Transverse colon (tissue), 4 donors: ENCODE measurements around the gene IER3. TPM values are rescaled to one million over a fixed set of nuclear protein-coding genes. Genes with fewer than 3 reads are reported as not detected.
A peak's percentile ranks its signal among the peaks of the same experiment; 100 is the strongest.

Source experiments
- DNase-seq: peaks from one replicate; pipeline ENCODE4 v3.0.0-alpha.2; 2019
- H3K27ac ChIP-seq, 4 donors: fragments of 200-600 bp; sonication (generic); 2 replicates each; pipeline ENCODE4 v1.5.1; 2016 to 2018; ENCODE audit warnings: inconsistent platforms in 4 of 4
- H3K27me3 ChIP-seq: fragments of 200-600 bp; sonication (generic); 2 replicates; pipeline ENCODE4 v1.5.1; 2017; ENCODE audit warnings: inconsistent platforms
- H3K36me3 ChIP-seq, 4 donors: fragments of 200-600 bp; sonication (generic); 2 replicates each; pipeline ENCODE4 v1.5.1; 2017 to 2019; ENCODE audit warnings: inconsistent platforms in 4 of 4
- H3K4me1 ChIP-seq, 4 donors: fragments of 200-600 bp; sonication (generic); 2 replicates each; pipeline ENCODE4 v1.5.1; 2017 to 2020; ENCODE audit warnings: inconsistent platforms in 4 of 4
- H3K4me3 ChIP-seq, 4 donors: fragments of 200-600 bp; sonication (generic); 1 replicate in 1 of 4; 2 replicates in 3 of 4; pipeline versions ENCODE4 v1.5.1 to v1.6.1; 2017 to 2019; ENCODE audit warnings: inconsistent platforms in 4 of 4
- H3K9me3 ChIP-seq, 2 donors: fragments of 200-600 bp; sonication (generic); 2 replicates each; pipeline ENCODE4 v1.5.1; 2017 to 2019; ENCODE audit warnings: inconsistent platforms in 2 of 2
- CTCF ChIP-seq, 5 experiments: fragments of 200-600 bp in 3 of 5; fragments of 450-650 bp in 2 of 5; sonication (generic) in 3 of 5; IDR thresholded peaks; 1 replicate in 2 of 5; 2 replicates in 3 of 5; pipeline ENCODE4 v1.5.1; 2016 to 2017; ENCODE audit warnings: antibody characterized with exemption in 5 of 5, inconsistent platforms in 3 of 5, mild to moderate bottlenecking in 2 of 5, moderate library complexity in 1 of 5
- EP300 ChIP-seq: sonication (generic); formaldehyde crosslinking; IDR thresholded peaks from one replicate; pipeline ENCODE4 v1.6.1; 2017; ENCODE audit warnings: antibody characterized with exemption, low read depth
- POLR2A ChIP-seq: fragments of 450-650 bp; IDR thresholded peaks from one replicate; pipeline ENCODE4 v1.6.1; 2016; ENCODE audit warnings: antibody characterized with exemption, mild to moderate bottlenecking, moderate library complexity
- POLR2AphosphoS5 ChIP-seq, 3 donors: sonication (generic); formaldehyde crosslinking; IDR thresholded peaks; one replicate each; pipeline ENCODE4 v1.6.1; 2016; ENCODE audit warnings: antibody characterized with exemption in 3 of 3
- WGBS, 2 donors: methylation state at CpG; one replicate each; pipeline ENCODE4 v1.1.5; 2018; ENCODE audit warnings: low coverage in 1 of 2; 5-methylcytosine and 5-hydroxymethylcytosine counted together
- in situ Hi-C, 4 donors: fragments of 200-750 bp; cut with MboI; loops; one replicate each; pipeline versions ENCODE4 v1.15.0 to v1.15.1; 2017; ENCODE audit warnings: low sequenced_read_pairs in 3 of 4, low pct_ligation_motif_present in 1 of 4, low pct_unique_long_range_greater_than_20kb in 1 of 4
- intact Hi-C: fragments of 100-400 bp; cut with DNase I; formaldehyde crosslinking; loops from one replicate; pipeline ENCODE4 v1.15.1; 2023; ENCODE audit warnings: low total_unique reads
- total RNA-seq, 4 donors: library from RNA; depleted of rRNA; stranded (reverse); fragments of >200 nt; gene quantifications; one replicate each; pipeline ENCODE4 v1.1.0, GENCODE V29; 2016

Gene IER3
- total RNA-seq, 4 donors from 2014 or later: 21.1 to 100 (median 84.6) TPM

- Histone ChIP-seq H3K9me3 (no peaks in the 10 kb centered on the region), H3K27ac (peak overlapping the region; percentile 5 to 64 (median 54)), H3K4me3 (no peak overlapping the region), H3K27me3 (no peaks in the 10 kb centered on the region), H3K36me3 (no peaks in the 10 kb centered on the region), H3K4me1 (peaks cover 12 to 26% (median 16%) of the 10 kb centered on the region in 4 donors)
- intact Hi-C loops: no loop called here
- in situ Hi-C loops: no loop called here
- no peak for DNase-seq
- 28 to 36% methylated on average over 3 to 8 of the region's 8 CpGs for WGBS, 2 donors
- TF ChIP-seq EP300 (no peak), POLR2AphosphoS5 (IDR thresholded peaks at IDR 0.05) (peak in 1 of 3 donors; percentile 8), CTCF (IDR thresholded peaks at IDR 0.05) (no peak), POLR2A (no peak)
These were observed 19.5 kb upstream of the IER3 start for GRCh38 chr6:30763618-30764489.

GRCh38 chr6:30763155-30763617 lies 18.8 kb upstream of the IER3 start:
- Histone ChIP-seq H3K36me3 (no peaks in the 10 kb centered on the region), H3K27me3 (no peaks in the 10 kb centered on the region), H3K9me3 (no peaks in the 10 kb centered on the region), H3K4me1 (peaks cover 12 to 20% (median 14%) of the 10 kb centered on the region in 4 donors), H3K4me3 (no peak overlapping the region), H3K27ac (peak overlapping the region; percentile 5 to 64 (median 54))
- TF ChIP-seq EP300: no peak
- TF ChIP-seq CTCF (IDR thresholded peaks at IDR 0.05): no peak
- TF ChIP-seq POLR2A: no peak
- intact Hi-C loops (no loop called here), in situ Hi-C loops (no loop called here)
- 53 to 60% methylated on average over 1 of the region's 1 CpG for WGBS, 2 donors
- DNase-seq: no peak

GRCh38 chr6:30761791-30762429 lies 17.6 kb upstream of the IER3 start:
- no peak for DNase-seq
- Histone ChIP-seq H3K4me3 (no peak overlapping the region), H3K36me3 (no peaks in the 10 kb centered on the region), H3K4me1 (peaks cover 12 to 20% (median 14%) of the 10 kb centered on the region in 4 donors), H3K9me3 (no peaks in the 10 kb centered on the region), H3K27me3 (no peaks in the 10 kb centered on the region), H3K27ac (no peak overlapping the region)
- no peak for TF ChIP-seq CTCF (IDR thresholded peaks at IDR 0.05)
- TF ChIP-seq POLR2A: no peak
- no peak for TF ChIP-seq EP300
- no peak for TF ChIP-seq POLR2AphosphoS5 (IDR thresholded peaks at IDR 0.05)
- WGBS, 2 donors: 80 to 81% methylated on average over 2 to 4 of the region's 4 CpGs
- intact Hi-C loops: no loop called here
- in situ Hi-C loops: no loop called here

- intact Hi-C loops: no loop called here
- Histone ChIP-seq H3K27me3 (no peaks in the 10 kb centered on the region), H3K4me3 (no peak overlapping the region), H3K27ac (peak overlapping the region in 3 of 4 donors; percentile 36 to 64 (median 55)), H3K36me3 (no peaks in the 10 kb centered on the region), H3K4me1 (peaks cover 12 to 20% (median 14%) of the 10 kb centered on the region in 4 donors), H3K9me3 (no peaks in the 10 kb centered on the region)
- in situ Hi-C loops: no loop called here
- TF ChIP-seq POLR2AphosphoS5 (IDR thresholded peaks at IDR 0.05): no peak
- TF ChIP-seq EP300: no peak
- TF ChIP-seq CTCF (IDR thresholded peaks at IDR 0.05): no peak
- no peak for TF ChIP-seq POLR2A
- no peak for DNase-seq
- WGBS, 2 donors: 85 to 87% methylated on average over 8 of the region's 8 CpGs
These were observed 16.2 kb upstream of the IER3 start for GRCh38 chr6:30760549-30760948.
